GM23248 (cell line): ENCODE measurements around the gene PEX26.

ENCODE experiments used
- EZH2 ChIP-seq: fragments of 200-600 bp; sonication (generic); IDR thresholded peaks from 2 replicates; pipeline ENCODE4 v1.6.1; 2018; ENCODE audit warnings: antibody characterized with exemption, mild to moderate bottlenecking; ENCODE audit not compliant: insufficient read depth, poor library complexity, severe bottlenecking
- EZH2phosphoT487 ChIP-seq: fragments of 200-600 bp; sonication (generic); IDR thresholded peaks from 2 replicates; pipeline ENCODE4 v1.6.1; 2018; ENCODE audit warnings: antibody characterized with exemption, moderate library complexity, mild to moderate bottlenecking, low read depth; ENCODE audit not compliant: insufficient read depth

DNA sequence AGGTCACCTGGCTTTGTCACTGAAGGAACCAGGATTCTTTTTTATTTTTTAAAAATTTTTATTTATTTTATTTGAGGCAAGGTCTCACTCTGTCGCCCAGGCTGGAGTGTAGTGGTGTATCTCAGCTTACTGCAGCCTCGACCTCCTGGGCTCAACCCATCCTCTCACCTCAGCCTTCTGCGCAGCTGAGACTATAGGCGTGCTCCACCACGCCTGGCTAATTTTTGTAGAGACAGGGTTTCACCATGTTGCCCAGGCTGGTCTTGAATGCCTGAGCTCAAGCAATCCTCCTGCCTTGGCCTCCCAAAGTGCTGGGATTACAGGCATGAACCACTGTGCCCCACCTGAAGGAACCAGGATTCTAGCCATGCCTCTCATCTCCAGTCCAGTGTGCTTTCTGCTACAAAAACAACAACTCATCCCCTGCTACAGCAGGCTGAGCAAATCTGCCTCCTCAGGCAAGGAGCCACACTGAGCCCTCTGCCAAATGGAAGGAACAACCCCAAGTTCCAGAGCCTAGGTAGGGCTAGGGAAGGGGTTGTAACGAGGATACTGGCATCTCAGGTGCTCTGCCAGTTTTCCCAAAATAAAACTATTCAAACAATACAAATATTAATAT lies 2.6 kb upstream of the PEX26 start:
- no peak for TF ChIP-seq EZH2
- TF ChIP-seq EZH2phosphoT487, result no peak
